ENCODE results near the gene CHST15. TPM values are rescaled to one million over a fixed set of nuclear protein-coding genes. Genes with fewer than 3 reads are reported as not detected.

CHST15 gene
- total RNA-seq, 1 donor from 2014 or later: 36.3 TPM

- DNase-seq (ENCODE audit: low read depth, low spot score): no peak
Observed at GRCh38 chr10:123972481-123973401, 120.7 kb downstream of the CHST15 start.

DNA sequence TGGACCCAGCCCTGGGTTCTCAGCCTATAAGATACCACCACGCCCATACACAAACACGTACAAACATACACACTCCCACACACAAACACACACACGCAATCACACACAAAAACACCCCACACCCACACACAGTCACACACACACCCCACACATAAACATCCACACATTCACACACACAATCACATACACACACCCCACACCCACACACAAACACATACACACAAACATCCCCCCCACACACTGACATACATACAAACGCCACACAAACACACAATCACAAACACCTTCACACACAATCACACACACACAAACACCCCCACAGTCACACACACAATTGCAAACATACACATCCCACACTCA is 122.5 kb downstream of the CHST15 start:
- no peak for DNase-seq (ENCODE audit: low read depth, low spot score)

DNA sequence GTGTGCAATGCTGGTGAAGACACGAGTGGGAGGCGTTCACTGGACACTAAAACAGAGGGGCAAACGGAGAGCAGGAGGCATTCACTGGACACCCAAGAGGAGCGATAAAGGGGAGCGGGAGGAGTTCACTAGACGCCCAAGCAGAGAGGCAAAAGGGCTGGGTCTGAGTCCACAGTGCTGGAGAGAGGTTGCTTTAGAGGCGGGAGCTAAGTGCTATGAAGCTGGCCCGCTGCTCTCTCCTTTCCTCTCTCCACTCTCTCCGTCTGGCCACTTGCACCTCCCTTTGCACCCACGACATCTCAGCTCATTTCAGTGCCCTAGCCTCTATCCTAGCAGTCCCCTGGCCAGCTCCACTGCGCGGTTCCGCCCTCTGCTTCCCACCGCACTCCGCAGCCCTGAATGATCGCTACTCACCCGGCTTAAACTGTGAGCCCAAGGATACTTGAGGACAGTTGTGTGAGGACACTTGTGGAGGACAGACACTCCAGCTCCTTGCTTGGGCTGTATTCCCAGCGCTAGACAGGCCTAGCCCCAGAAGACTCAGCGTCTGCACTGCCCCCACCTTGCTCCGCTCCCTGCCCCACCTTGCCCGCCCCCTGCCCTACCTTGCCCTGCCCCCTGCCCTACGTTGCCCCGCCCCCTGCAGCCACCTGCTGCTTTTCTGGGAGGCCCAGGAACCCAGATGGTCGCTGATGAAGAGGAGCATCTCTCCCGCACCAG is 123.0 kb downstream of the CHST15 start:
- DNase-seq (ENCODE audit: low read depth, low spot score): no peak

- no peak for DNase-seq (ENCODE audit: low read depth, low spot score)
Observed at GRCh38 chr10:123967626-123968243, 125.7 kb downstream of the CHST15 start.

- DNase-seq (ENCODE audit: low read depth, low spot score): no peak
Observed at GRCh38 chr10:123966896-123967231, 126.5 kb downstream of the CHST15 start.

DNA sequence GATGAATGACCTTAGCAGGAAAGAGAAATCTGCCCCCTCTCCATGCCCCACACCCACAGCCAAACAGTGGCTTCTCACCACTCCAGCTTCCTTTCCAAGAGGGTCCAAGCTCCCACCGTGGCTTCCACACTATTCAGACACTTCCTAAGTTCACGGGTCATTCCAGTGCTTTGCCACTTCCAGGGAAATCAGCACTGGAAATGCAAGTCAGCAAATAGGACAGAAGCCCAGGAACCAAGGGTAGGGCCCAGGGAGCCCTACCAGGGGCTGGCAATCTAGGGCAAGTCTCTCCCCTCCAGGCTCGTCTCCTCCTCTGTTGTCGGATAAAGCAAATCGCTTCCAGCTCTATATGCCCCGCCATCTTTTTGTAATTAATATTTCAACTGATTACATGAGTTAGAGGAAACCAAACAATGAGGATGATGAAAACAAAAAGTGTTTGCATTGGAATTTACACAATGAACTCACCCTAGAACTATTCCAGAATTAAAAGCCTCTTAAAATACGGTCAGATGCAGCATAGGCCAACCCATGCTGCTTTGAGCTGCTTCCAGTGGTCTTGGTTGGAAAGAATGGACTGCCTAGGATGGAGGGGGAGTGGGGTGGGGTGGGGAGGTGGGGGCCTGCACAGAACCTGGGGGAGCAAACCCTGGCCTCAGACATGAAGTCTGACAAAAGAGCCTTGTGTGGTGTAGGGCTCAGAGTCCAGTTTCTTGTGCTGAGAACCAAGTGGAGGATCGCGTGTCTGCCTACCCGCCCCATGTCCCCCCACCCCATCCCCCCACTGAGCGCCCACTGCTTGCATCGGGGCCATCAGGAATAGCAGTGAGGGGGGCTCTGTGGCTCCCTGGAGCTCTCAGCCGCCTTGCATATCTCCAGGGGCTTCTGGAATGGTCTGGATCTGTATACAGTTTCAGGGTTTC is 127.2 kb downstream of the CHST15 start:
- no peak for DNase-seq (ENCODE audit: low read depth, low spot score)

GRCh38 chr10:123964953-123965352 is 128.4 kb downstream of the CHST15 start:
- no peak for DNase-seq (ENCODE audit: low read depth, low spot score)

DNA sequence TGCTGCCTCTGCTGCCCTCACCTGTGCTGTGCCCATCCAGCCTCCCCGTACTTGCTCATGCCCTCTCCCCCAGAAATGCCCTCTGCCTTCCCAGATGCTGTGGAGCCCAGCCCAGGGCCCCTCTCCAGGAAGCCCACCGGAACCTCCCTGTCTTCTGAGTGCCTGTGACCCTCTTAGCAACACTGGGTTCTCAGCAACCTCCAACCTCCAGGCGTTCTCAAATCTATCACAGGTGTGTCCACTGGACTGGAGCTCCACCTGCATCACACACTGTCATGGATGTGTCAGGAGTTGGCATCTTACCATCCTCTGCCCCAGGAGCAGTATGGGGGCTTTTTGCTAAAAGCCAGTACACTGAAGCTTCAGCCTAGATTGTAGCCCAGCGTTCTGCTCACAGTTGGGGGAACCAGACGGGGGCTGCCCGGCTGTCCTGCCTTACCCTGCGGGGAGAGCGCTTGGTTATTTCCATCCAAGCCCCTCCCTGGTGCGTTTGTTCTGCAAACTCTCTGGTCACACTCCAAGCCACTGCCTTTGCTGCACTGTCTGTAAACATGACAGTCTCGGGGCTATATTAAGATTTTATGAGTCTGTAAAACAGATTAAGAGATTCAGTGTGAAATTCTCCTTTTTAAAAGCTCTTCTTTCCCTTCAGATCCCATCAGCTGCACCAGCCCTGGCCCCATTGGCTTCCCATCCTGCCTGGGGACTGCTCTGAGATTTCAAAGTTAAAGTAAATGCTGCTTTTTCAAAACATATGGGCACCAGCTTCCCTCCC is 130.5 kb downstream of the CHST15 start:
- no peak for DNase-seq (ENCODE audit: low read depth, low spot score)

- no peak for DNase-seq (ENCODE audit: low read depth, low spot score)
Observed at GRCh38 chr10:123958241-123958640, 135.2 kb downstream of the CHST15 start.

Other genes starting within 250 kb of the CHST15 start
- 4.9 and 9.2 TPM in 2 replicates for gene CPXM2, start 201.8 kb downstream of the CHST15 start, total RNA-seq